NCI-H460 (cell line): ENCODE results near the gene LRG1. TPM values are rescaled to one million over a fixed set of nuclear protein-coding genes. Genes with fewer than 3 reads are reported as not detected.

Experiments used
- DNase-seq: peaks from one replicate; pipeline ENCODE4 v3.0.0-alpha.2; 2016; ENCODE audit warnings: low read depth; ENCODE audit errors: extremely low read depth
- total RNA-seq: library from RNA; depleted of rRNA; stranded (reverse); fragments of >200 nt; shearing (Covaris generic); gene quantifications from 2 replicates; pipeline ENCODE4 v1.2.3, GENCODE V29; 2014; rRNA removed

The LRG1 gene
- total RNA-seq, 1 experiment from 2014 or later: 0.15 TPM

GRCh38 chr19:4498694-4499093, 41.1 kb downstream of the LRG1 start:
- DNase-seq: no peak

DNA sequence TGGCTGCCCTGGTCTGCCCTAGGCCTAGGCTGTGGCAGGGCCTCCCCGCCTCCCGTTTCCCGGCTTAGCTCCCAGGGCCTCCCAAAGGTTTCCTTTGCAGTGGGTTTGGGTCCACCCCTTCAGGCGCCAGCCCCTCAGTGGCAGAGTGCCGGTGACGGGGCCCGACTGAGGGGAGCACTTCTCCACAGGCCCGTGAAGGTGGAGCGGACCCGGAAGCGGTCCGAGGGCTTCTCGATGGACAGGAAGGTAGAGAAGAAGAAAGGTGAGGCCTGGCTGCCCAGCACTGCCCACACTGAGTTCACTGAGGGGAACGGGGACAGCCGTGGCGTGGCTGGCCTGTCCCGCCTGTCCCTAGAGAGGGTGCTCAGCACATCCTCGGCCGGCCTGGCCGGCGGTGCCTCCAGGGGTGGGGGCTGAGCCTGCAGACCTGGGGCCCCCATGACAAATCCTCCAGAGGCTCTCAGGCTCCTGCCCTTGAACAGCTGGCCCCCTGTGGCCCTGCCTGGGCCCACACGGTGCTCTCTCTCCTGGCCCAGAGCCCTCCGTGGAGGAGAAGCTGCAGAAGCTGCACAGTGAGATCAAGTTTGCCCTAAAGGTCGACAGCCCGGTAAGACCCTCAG, 42.0 kb downstream of the LRG1 start:
- DNase-seq: no peak

- DNase-seq: no peak
These were observed 43.5 kb downstream of the LRG1 start for GRCh38 chr19:4496304-4496703.

- DNase-seq: peak; percentile 9
These were observed 44.4 kb downstream of the LRG1 start for GRCh38 chr19:4495471-4495870.

GRCh38 chr19:4494691-4495064, 45.2 kb downstream of the LRG1 start:
- DNase-seq: no peak

- no peak for DNase-seq
These were observed 45.7 kb downstream of the LRG1 start for GRCh38 chr19:4493929-4494690.

DNA sequence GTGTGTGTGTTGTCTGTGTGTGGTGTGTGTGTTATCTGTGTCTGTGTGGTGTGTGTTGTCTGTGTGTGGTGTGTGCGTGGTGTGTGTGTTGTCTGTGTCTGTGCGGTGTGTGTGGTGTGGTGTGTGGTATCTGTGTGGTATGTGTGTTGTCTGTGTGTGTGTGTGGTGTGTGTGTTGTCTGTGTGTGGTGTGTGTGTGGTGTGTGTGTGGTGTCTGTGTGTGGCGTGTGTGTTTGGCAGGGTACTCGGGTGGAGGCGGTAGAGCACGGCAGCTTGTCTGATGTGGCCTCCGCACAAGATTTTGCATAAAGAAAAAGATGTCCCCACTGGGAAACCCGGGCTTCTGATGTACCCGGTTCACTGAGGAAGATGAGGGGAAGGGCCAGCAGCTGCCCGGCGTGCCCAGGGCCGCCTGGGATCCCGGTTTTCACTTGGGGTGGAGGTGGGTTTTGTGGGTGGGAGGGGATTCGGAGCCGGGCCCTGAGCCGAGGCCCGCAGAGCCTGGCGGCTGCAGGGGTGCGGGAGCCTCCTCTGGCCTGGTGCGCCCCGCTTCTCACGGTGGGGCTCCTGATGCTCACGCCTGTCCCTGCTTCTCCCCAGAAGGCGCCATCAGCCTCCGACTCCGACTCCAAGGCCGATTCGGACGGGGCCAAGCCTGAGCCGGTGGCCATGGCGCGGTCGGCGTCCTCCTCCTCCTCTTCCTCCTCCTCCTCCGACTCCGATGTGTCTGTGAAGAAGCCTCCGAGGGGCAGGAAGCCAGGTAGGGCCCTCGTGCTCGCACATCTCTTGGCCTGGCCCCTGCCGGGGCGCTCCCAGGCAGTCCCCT, 46.5 kb downstream of the LRG1 start:
- no peak for DNase-seq

DNA sequence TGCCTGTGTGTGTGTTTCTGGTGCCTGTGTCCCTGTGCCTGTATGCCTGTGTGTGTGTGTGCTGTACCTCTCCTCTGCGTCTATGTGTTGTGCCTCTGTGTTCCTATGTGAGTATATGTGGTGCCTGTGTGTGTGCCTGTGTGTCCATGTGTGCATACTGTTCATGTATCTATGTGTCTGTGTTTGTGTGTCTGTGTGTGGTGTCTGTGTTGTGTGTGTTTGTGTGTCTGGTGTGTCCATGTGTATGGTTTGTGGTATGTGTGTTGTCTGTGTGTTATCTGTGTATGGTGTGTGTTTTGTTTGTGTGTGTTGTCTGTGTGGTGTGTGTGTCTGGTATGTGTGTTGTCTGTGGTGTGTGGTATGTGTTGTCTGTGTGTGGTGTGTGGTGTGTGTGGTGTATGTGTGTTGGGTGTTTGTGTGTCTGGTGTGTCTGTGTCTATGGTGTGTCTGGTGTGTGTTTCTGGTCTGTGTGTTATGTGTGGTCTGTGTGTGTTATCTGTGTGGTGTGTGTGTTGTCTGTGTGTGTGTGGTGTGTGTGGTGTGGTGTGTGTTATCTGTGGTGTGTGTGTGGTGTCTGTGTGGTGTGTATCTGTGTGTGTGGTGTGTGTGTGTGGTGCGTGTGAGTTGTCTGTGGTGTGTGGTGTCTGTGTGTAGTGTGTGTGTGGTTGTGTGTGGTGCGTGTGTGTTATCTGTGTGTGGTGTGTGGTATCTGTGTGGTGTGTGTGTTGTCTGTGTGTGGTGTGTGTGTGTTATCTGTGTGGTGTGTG, 47.3 kb downstream of the LRG1 start:
- DNase-seq: no peak

GRCh38 chr19:4491446-4491845, 48.4 kb downstream of the LRG1 start:
- DNase-seq: no peak

GRCh38 chr19:4488496-4488895, 51.3 kb downstream of the LRG1 start:
- no peak for DNase-seq

DNA sequence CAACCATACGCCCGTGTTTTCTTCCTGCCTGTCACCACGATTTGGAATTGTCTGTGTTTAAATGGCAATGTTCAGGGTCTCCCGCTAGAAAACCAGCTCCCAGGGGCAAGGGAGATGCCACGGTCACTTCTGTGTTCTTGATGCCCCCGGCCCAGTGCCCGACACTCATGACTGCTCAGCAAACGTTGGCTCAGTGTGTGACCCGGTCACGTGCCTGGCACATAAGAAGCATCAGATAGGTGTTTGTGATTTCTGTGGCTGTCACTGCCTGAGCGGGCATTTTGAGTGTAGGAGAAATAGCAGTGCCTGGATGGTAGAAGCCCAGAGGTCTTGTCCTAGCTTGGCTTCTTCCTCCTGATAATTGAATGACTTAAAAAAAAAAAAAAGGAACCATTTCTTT, 52.3 kb downstream of the LRG1 start:
- DNase-seq: no peak

Other genes starting within 250 kb of the LRG1 start
- gene TMIGD2, start 237.6 kb downstream of the LRG1 start, total RNA-seq: not detected in 2 replicates
- gene FSD1, start 235.4 kb downstream of the LRG1 start, total RNA-seq: not detected in 2 replicates
- 2.6 TPM in 2 replicates for gene STAP2, start 201.2 kb downstream of the LRG1 start, total RNA-seq
- gene MPND, start 196.5 kb downstream of the LRG1 start, total RNA-seq: 2.3 and 3.5 TPM in 2 replicates
- 31.1 and 36.6 TPM in 2 replicates for gene SH3GL1, start 139.5 kb downstream of the LRG1 start, total RNA-seq
- gene CHAF1A, start 137.4 kb downstream of the LRG1 start, total RNA-seq: 10.8 and 13.1 TPM in 2 replicates
- gene UBXN6, start 82.2 kb downstream of the LRG1 start, total RNA-seq: 31.6 and 51.2 TPM in 2 replicates
- 15.1 and 15.6 TPM in 2 replicates for gene HDGFL2, start 67.7 kb downstream of the LRG1 start, total RNA-seq
- 0.02 and 0.06 TPM in 2 replicates for gene PLIN4, start 21.6 kb downstream of the LRG1 start, total RNA-seq
- not detected in 2 replicates for gene PLIN5, start 4.8 kb downstream of the LRG1 start, total RNA-seq
- 4.2 and 5.9 TPM in 2 replicates for gene SEMA6B, start 19.6 kb upstream of the LRG1 start, total RNA-seq
- gene TNFAIP8L1, start 99.5 kb upstream of the LRG1 start, total RNA-seq: 1.4 and 1.5 TPM in 2 replicates
- 184 and 191 TPM in 2 replicates for gene MYDGF, start 130.3 kb upstream of the LRG1 start, total RNA-seq
- gene DPP9, start 183.8 kb upstream of the LRG1 start, total RNA-seq: 27.9 and 28.4 TPM in 2 replicates